HG03460 (cell line): ENCODE measurements around the gene CISD2.
"Not testable (repeated sequence)": the region's sequence is repeated elsewhere in the genome, so short reads cannot be mapped to it uniquely, and the experiment has no call there.

Source experiments
- ATAC-seq: cut with Tn5 transposase; IDR thresholded peaks from one replicate; pipeline ENCODE4 v1.9.1; 2021; ENCODE audit not compliant: unreplicated experiment

Gene CISD2

GRCh38 chr4:102868781-102869568 lies at the start of gene CISD2:
Gene CISD2, plus strand, starts transcription at chr4:102868992. Its CDS starts 93 bp downstream, at chr4:102869085.
- ATAC-seq = peak; percentile 84

GRCh38 chr4:102819100-102819499 lies 49.7 kb upstream of the CISD2 start:
- ATAC-seq = not testable (repeated sequence)

GRCh38 chr4:102819588-102820365 lies 49.0 kb upstream of the CISD2 start:
- ATAC-seq = no peak

GRCh38 chr4:102823464-102823863 lies 45.3 kb upstream of the CISD2 start:
- no peak for ATAC-seq

- ATAC-seq = no peak
Measured at GRCh38 chr4:102823897-102824296, 44.9 kb upstream of the CISD2 start.

GRCh38 chr4:102824398-102824797 lies 44.4 kb upstream of the CISD2 start:
- ATAC-seq = no peak

GRCh38 chr4:102825261-102826091 lies 43.3 kb upstream of the CISD2 start:
- no peak for ATAC-seq

GRCh38 chr4:102826105-102826889 lies 42.5 kb upstream of the CISD2 start:
- ATAC-seq = no peak

GRCh38 chr4:102826890-102827673 lies 41.7 kb upstream of the CISD2 start, which contains the start of gene UBE2D3:
Gene UBE2D3, minus strand, starts transcription at chr4:102827551. Its CDS starts 1,043 bp downstream, at chr4:102826508.
- peak; percentile 32 for ATAC-seq

- peak; percentile 79 for ATAC-seq
Measured at GRCh38 chr4:102827674-102828496, 40.9 kb upstream of the CISD2 start.

- no peak for ATAC-seq
Measured at GRCh38 chr4:102828497-102828808, 40.3 kb upstream of the CISD2 start.

- no peak for ATAC-seq
Measured at GRCh38 chr4:102829803-102830202, 39.0 kb upstream of the CISD2 start.

GRCh38 chr4:102832105-102832504 lies 36.7 kb upstream of the CISD2 start:
- ATAC-seq = no peak

GRCh38 chr4:102832667-102833066 lies 36.1 kb upstream of the CISD2 start:
- ATAC-seq = no peak

- ATAC-seq = no peak
Measured at GRCh38 chr4:102836596-102836995, 32.2 kb upstream of the CISD2 start.

GRCh38 chr4:102842367-102842766 lies 26.4 kb upstream of the CISD2 start:
- no peak for ATAC-seq

GRCh38 chr4:102843273-102843672 lies 25.5 kb upstream of the CISD2 start:
- no peak for ATAC-seq

- ATAC-seq = no peak
Measured at GRCh38 chr4:102843938-102844337, 24.9 kb upstream of the CISD2 start.

- ATAC-seq = no peak
Measured at GRCh38 chr4:102847687-102848086, 21.1 kb upstream of the CISD2 start.
